Fibroblast of skin of scalp (primary cell): ENCODE results near the gene STBD1.
"Not testable (repeated sequence)": the region's sequence is repeated elsewhere in the genome, so short reads cannot be mapped to it uniquely, and the experiment has no call there.

Experiments used
- DNase-seq: peaks from one replicate; pipeline ENCODE4 v3.0.0-alpha.2; 2013

STBD1 gene

GRCh38 chr4:76325072-76325471 is 18.5 kb downstream of the STBD1 start:
- no peak for DNase-seq

- DNase-seq, result no peak
Measured at GRCh38 chr4:76326515-76326914, 20.0 kb downstream of the STBD1 start.

- no peak for DNase-seq
Measured at GRCh38 chr4:76334885-76335284, 28.4 kb downstream of the STBD1 start.

- no peak for DNase-seq
Measured at GRCh38 chr4:76339364-76339763, 32.8 kb downstream of the STBD1 start.

- peak; percentile 63 for DNase-seq
Measured at GRCh38 chr4:76341063-76341462, 34.5 kb downstream of the STBD1 start.

GRCh38 chr4:76342191-76342590 is 35.7 kb downstream of the STBD1 start:
- no peak for DNase-seq

- no peak for DNase-seq
Measured at GRCh38 chr4:76342803-76343202, 36.3 kb downstream of the STBD1 start.

- no peak for DNase-seq
Measured at GRCh38 chr4:76354517-76355473, 48.3 kb downstream of the STBD1 start.

- no peak for DNase-seq
Measured at GRCh38 chr4:76357981-76358380, 51.4 kb downstream of the STBD1 start.

GRCh38 chr4:76359881-76360466 is 53.4 kb downstream of the STBD1 start:
- DNase-seq, result not testable (repeated sequence)
